Measurements from ENCODE around the gene APOBEC3A.
"Not testable (repeated sequence)": the region's sequence is repeated elsewhere in the genome, so short reads cannot be mapped to it uniquely, and the experiment has no call there.

Gene APOBEC3A

DNA sequence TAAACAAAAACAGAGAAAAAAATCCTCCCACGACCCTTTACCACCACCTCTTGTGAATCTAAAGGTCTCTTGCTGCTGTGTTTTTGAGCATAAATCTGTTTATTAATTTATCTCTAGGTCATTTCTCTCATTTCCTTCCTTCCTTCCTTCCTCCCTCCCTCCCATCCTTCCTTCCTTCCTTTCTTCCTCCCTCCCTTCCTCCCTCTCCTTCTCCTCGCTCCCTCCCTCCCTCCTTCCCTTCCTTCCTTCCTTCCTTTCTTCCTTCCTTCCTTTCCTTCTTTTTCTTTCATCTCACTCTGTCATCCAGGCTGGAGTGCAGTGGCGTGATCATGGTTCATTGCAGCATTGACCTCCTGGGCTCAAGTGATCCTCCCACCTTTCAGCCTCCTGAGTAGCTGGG, 13.5 kb upstream of the APOBEC3A start:
- Histone ChIP-seq H3K27ac (ENCODE audit: low read length) (no peak overlapping the region), H3K27me3 (ENCODE audit: insufficient read depth, low read length) (no peaks in the 10 kb centered on the region; the same call in 1 of the 2 replicates), H3K36me3 (ENCODE audit: insufficient read depth, low read depth, low read length) (no peaks in the 10 kb centered on the region), H3K9me3 (ENCODE audit: insufficient read depth, low read depth, low read length) (no peaks in the 10 kb centered on the region), H3K4me3 (ENCODE audit: low read length) (no peak overlapping the region), H3K9ac (ENCODE audit: low read depth, low read length) (no peak overlapping the region), H3K4me1 (ENCODE audit: insufficient read depth, low read length) (no peaks in the 10 kb centered on the region)

GRCh38 chr22:38944653-38945052, 12.8 kb upstream of the APOBEC3A start:
- Histone ChIP-seq H3K36me3 (ENCODE audit: insufficient read depth, low read depth, low read length) (no peaks in the 10 kb centered on the region), H3K27me3 (ENCODE audit: insufficient read depth, low read length) (no peaks in the 10 kb centered on the region; the same call in 1 of the 2 replicates), H3K9ac (ENCODE audit: low read depth, low read length) (no peak overlapping the region), H3K27ac (ENCODE audit: low read length) (no peak overlapping the region), H3K4me3 (ENCODE audit: low read length) (no peak overlapping the region), H3K9me3 (ENCODE audit: insufficient read depth, low read depth, low read length) (no peaks in the 10 kb centered on the region), H3K4me1 (ENCODE audit: insufficient read depth, low read length) (no peaks in the 10 kb centered on the region)

GRCh38 chr22:38945706-38946338, 11.6 kb upstream of the APOBEC3A start:
- H3K27me3 ChIP-seq (ENCODE audit: insufficient read depth, low read length); H3K27ac ChIP-seq (ENCODE audit: low read length); H3K4me1 ChIP-seq (ENCODE audit: insufficient read depth, low read length); H3K4me3 ChIP-seq (ENCODE audit: low read length); H3K9me3 ChIP-seq (ENCODE audit: insufficient read depth, low read depth, low read length); H3K9ac ChIP-seq (ENCODE audit: low read depth, low read length); H3K36me3 ChIP-seq (ENCODE audit: insufficient read depth, low read depth, low read length): not testable (repeated sequence)

DNA sequence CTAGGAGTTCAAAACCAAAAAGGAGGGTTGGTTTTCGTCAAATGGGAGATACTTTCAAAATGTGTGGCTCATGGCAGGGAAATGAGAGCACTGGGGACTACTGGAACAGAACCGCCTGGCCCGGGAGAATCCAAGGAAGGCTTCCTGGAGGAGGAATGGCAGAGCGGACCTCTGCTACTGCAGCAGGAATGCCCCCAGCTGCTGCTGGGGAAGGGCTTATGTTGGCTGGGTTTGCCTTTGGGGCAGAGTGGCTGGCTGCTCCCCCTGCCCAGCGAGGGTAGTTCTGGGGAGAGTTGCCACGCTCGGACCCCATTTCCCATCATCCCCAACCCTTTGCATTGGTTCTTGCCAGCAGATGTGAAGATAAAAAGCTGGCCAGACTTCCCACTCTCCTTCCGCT, 10.6 kb upstream of the APOBEC3A start:
- H3K27me3 ChIP-seq (ENCODE audit: insufficient read depth, low read length): no peaks in the 10 kb centered on the region; the same call in 1 of the 2 replicates

DNA sequence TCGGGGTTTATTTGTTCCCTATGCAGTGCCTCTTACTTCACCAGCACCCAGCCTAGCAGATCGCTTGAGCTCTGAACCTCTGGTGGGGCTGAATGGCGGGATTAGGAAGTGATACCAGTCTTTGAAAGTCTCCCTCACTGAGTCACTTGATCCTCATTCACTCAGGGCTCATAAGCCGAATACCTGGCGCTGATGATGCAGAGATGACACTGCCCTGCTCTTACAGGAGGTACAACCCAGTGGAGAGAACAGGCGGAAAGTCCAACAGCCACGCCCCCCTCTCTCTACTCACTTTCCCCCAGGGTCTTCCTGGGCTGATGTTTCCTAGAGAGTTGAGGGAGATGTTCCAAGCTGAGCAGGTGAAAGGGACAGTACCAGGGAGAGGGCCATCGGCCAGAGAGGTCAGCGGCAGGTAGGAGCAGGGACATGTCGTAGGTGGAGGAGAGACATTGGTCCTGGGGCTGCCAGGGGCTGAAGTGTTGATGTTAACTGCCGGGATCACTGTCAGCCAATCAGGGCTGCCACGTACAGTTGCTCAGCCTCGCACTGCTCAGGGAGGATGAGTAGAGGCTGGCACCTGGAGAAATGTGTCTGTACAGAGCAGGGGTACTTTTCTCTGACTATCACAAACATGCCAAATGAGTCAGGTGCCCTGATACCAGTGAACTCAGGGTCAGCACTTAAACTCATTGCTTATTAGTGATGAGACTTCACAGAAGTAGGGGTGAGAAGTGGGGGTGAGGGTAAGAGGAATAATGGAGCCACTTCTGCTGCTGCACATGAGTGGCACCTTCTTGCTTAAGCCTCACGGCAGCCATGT, 9.9 kb upstream of the APOBEC3A start:
- no peak overlapping the region for H3K27ac ChIP-seq (ENCODE audit: low read length)
- no peaks in the 10 kb centered on the region for H3K4me1 ChIP-seq (ENCODE audit: insufficient read depth, low read length)
- H3K9me3 ChIP-seq (ENCODE audit: insufficient read depth, low read depth, low read length): no peaks in the 10 kb centered on the region
- no peaks in the 10 kb centered on the region for H3K36me3 ChIP-seq (ENCODE audit: insufficient read depth, low read depth, low read length)
- H3K4me3 ChIP-seq (ENCODE audit: low read length): no peak overlapping the region
- no peaks in the 10 kb centered on the region; the same call in 1 of the 2 replicates for H3K27me3 ChIP-seq (ENCODE audit: insufficient read depth, low read length)
- no peak overlapping the region for H3K9ac ChIP-seq (ENCODE audit: low read depth, low read length)

More for the DNA sequence above, 10.6 kb upstream of the APOBEC3A start:
- no peaks in the 10 kb centered on the region for H3K4me1 ChIP-seq (ENCODE audit: insufficient read depth, low read length)
- H3K9ac ChIP-seq (ENCODE audit: low read depth, low read length): no peak overlapping the region
- H3K36me3 ChIP-seq (ENCODE audit: insufficient read depth, low read depth, low read length): no peaks in the 10 kb centered on the region
- H3K4me3 ChIP-seq (ENCODE audit: low read length): no peak overlapping the region
- H3K27ac ChIP-seq (ENCODE audit: low read length): no peak overlapping the region
- H3K9me3 ChIP-seq (ENCODE audit: insufficient read depth, low read depth, low read length): no peaks in the 10 kb centered on the region

DNA sequence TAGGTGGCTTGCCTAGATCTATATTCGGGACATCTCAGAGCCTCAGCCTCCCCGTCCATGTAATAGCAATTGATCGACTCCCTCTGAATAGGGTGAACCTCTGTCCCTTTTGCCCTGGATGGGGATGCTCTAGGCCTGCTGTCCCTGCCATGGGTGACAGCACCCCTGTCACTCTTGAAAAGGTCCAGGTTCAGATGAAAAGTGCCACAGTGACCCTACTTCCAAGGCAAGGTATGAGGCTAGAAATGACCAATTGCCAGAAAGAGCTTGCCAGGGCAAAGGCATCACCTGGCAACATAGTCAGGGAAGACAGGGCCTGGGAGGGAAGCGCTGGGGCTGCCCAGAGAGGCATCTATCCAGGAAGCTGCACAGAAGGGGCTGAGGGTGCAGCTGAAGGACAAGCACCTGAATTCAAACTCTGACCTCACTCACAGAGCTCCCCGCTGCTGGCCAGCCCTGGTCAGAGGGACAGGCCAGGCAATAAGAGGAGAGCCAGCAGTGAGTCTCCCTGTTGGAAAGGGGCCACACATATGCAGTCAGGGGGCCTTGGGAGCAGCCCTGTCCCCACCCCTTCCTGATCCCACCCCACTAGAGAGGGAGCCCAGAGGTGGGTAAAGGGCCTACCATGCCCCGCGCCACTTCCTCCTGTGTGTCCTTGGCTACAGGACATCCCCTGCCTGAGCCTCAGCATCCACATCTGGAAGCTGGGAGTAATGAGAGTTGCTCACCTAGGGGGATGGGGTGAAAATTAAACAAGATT, 9.0 kb upstream of the APOBEC3A start:
- H3K4me1 ChIP-seq (ENCODE audit: insufficient read depth, low read length): no peaks in the 10 kb centered on the region
- no peak overlapping the region for H3K9ac ChIP-seq (ENCODE audit: low read depth, low read length)
- H3K27me3 ChIP-seq (ENCODE audit: insufficient read depth, low read length): no peaks in the 10 kb centered on the region; the same call in 1 of the 2 replicates
- H3K36me3 ChIP-seq (ENCODE audit: insufficient read depth, low read depth, low read length): no peaks in the 10 kb centered on the region
- H3K27ac ChIP-seq (ENCODE audit: low read length): no peak overlapping the region
- no peak overlapping the region for H3K4me3 ChIP-seq (ENCODE audit: low read length)
- H3K9me3 ChIP-seq (ENCODE audit: insufficient read depth, low read depth, low read length): no peaks in the 10 kb centered on the region

GRCh38 chr22:38949889-38950405, 7.5 kb upstream of the APOBEC3A start:
- Histone ChIP-seq H3K4me3 (ENCODE audit: low read length) (no peak overlapping the region), H3K27me3 (ENCODE audit: insufficient read depth, low read length) (no peaks in the 10 kb centered on the region), H3K9ac (ENCODE audit: low read depth, low read length) (no peak overlapping the region), H3K36me3 (ENCODE audit: insufficient read depth, low read depth, low read length) (no peaks in the 10 kb centered on the region), H3K9me3 (ENCODE audit: insufficient read depth, low read depth, low read length) (no peaks in the 10 kb centered on the region), H3K27ac (ENCODE audit: low read length) (no peak overlapping the region), H3K4me1 (ENCODE audit: insufficient read depth, low read length) (no peaks in the 10 kb centered on the region)

DNA sequence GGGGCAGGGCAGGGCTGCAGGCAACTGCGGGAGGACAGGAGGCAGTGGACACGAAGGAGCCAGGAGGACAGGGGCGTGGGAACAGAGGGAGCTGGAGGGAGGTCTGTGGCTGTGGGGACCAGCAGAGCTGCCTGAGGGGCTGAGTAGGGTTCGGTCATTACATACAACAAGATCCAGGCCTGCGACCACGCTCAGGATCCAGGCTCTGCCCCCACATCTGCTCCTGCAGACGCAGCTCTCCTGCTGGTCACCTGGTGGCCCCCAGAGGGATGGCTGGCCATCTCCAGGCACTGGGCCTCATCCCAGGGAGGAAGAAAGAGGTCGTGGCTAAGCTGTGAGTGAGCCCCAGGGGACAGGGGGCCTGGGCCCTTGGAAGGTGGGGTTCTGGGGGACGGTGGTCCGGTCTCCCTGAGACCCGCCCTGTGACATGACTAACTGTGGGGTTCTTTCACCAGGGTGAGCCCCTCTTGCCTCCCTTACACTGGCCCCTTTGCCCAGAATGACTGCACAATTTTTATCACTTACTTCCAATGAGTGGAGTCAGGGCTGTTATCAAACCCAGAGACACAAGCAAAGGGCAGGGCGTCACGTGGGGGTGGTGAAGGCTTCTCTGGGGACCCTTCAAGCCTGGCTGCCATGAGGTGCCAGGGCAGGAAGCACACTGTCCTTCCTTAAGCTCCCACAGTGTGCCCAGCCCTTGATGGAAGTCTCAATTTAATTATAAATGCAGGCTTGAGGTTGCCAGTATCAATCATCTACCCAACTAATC, 6.7 kb upstream of the APOBEC3A start:
- Histone ChIP-seq H3K9me3 (ENCODE audit: insufficient read depth, low read depth, low read length) (no peaks in the 10 kb centered on the region), H3K27me3 (ENCODE audit: insufficient read depth, low read length) (no peaks in the 10 kb centered on the region), H3K4me1 (ENCODE audit: insufficient read depth, low read length) (no peaks in the 10 kb centered on the region), H3K9ac (ENCODE audit: low read depth, low read length) (no peak overlapping the region), H3K27ac (ENCODE audit: low read length) (no peak overlapping the region), H3K36me3 (ENCODE audit: insufficient read depth, low read depth, low read length) (no peaks in the 10 kb centered on the region), H3K4me3 (ENCODE audit: low read length) (no peak overlapping the region)

- no peak overlapping the region for H3K9ac ChIP-seq (ENCODE audit: low read depth, low read length)
- H3K27ac ChIP-seq (ENCODE audit: low read length): no peak overlapping the region
- no peaks in the 10 kb centered on the region for H3K36me3 ChIP-seq (ENCODE audit: insufficient read depth, low read depth, low read length)
- no peaks in the 10 kb centered on the region for H3K27me3 ChIP-seq (ENCODE audit: insufficient read depth, low read length)
- H3K9me3 ChIP-seq (ENCODE audit: insufficient read depth, low read depth, low read length): no peaks in the 10 kb centered on the region
- no peak overlapping the region for H3K4me3 ChIP-seq (ENCODE audit: low read length)
- H3K4me1 ChIP-seq (ENCODE audit: insufficient read depth, low read length): no peaks in the 10 kb centered on the region
These were observed 5.7 kb upstream of the APOBEC3A start for GRCh38 chr22:38951734-38952133.

GRCh38 chr22:38952281-38952993, 5.0 kb upstream of the APOBEC3A start:
- Histone ChIP-seq H3K4me1 (ENCODE audit: insufficient read depth, low read length) (no peaks in the 10 kb centered on the region), H3K9ac (ENCODE audit: low read depth, low read length) (no peak overlapping the region), H3K9me3 (ENCODE audit: insufficient read depth, low read depth, low read length) (no peaks in the 10 kb centered on the region), H3K27me3 (ENCODE audit: insufficient read depth, low read length) (no peaks in the 10 kb centered on the region), H3K27ac (ENCODE audit: low read length) (no peak overlapping the region), H3K36me3 (ENCODE audit: insufficient read depth, low read depth, low read length) (no peaks in the 10 kb centered on the region), H3K4me3 (ENCODE audit: low read length) (no peak overlapping the region)
